ENCODE results near the gene OR13G1.

The OR13G1 gene, protein sequence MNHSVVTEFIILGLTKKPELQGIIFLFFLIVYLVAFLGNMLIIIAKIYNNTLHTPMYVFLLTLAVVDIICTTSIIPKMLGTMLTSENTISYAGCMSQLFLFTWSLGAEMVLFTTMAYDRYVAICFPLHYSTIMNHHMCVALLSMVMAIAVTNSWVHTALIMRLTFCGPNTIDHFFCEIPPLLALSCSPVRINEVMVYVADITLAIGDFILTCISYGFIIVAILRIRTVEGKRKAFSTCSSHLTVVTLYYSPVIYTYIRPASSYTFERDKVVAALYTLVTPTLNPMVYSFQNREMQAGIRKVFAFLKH

DNA sequence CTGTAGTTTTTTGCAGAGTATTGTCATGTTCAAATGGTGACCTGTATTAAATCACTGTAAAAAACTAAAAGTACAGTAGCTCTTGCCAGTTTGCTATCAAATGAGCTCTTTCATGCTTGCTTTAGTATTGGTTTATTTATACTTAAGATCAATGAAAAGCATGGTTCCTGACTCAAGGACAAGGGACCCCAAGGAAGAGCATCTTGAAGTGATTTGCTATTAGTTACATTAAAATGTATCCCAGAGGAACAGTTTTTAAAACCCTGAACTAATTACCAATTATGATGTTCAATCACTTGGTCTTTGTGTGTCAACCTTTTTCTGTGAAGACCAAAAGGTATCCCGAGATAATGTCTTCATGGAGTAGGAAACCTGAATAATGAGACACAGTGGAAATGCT lies at the start of gene OR13G1:
OR13G1 (minus strand) TSS at position 101 of the 400 bp plus-strand sequence. CDS start 6,698 bp downstream, outside the sequence.
- TF ChIP-seq GLIS3 (CRISPR knock-in tag; IDR thresholded peaks at IDR 0.05) (no peak), ZNF565 (CRISPR knock-in tag; conservative IDR thresholded peaks at IDR 0.05; ENCODE audit: low read depth) (no peak), TOX (CRISPR knock-in tag; IDR thresholded peaks at IDR 0.05; ENCODE audit: borderline replicate concordance) (no peak), ARNTL (CRISPR knock-in tag; IDR thresholded peaks at IDR 0.05; ENCODE audit: borderline replicate concordance, low read depth) (no peak), ZFP30 (CRISPR knock-in tag; IDR thresholded peaks at IDR 0.05) (no peak), CSDC2 (CRISPR knock-in tag; IDR thresholded peaks at IDR 0.05) (no peak), ZFP3 (CRISPR knock-in tag; IDR thresholded peaks at IDR 0.05) (no peak), OSR1 (CRISPR knock-in tag; IDR thresholded peaks at IDR 0.05) (no peak), ISL1 (CRISPR knock-in tag; IDR thresholded peaks at IDR 0.05) (no peak), RARB (CRISPR knock-in tag; IDR thresholded peaks at IDR 0.05) (no peak), SNAI2 (CRISPR knock-in tag; IDR thresholded peaks at IDR 0.05) (no peak), ZNF8 (CRISPR knock-in tag; IDR thresholded peaks at IDR 0.05) (no peak)
- TF ChIP-seq, protein P1, sequence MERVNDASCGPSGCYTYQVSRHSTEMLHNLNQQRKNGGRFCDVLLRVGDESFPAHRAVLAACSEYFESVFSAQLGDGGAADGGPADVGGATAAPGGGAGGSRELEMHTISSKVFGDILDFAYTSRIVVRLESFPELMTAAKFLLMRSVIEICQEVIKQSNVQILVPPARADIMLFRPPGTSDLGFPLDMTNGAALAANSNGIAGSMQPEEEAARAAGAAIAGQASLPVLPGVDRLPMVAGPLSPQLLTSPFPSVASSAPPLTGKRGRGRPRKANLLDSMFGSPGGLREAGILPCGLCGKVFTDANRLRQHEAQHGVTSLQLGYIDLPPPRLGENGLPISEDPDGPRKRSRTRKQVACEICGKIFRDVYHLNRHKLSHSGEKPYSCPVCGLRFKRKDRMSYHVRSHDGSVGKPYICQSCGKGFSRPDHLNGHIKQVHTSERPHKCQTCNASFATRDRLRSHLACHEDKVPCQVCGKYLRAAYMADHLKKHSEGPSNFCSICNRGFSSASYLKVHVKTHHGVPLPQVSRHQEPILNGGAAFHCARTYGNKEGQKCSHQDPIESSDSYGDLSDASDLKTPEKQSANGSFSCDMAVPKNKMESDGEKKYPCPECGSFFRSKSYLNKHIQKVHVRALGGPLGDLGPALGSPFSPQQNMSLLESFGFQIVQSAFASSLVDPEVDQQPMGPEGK (CRISPR knock-in tag; IDR thresholded peaks at IDR 0.05; ENCODE audit: borderline replicate concordance), result no peak
- TF ChIP-seq, protein P2, sequence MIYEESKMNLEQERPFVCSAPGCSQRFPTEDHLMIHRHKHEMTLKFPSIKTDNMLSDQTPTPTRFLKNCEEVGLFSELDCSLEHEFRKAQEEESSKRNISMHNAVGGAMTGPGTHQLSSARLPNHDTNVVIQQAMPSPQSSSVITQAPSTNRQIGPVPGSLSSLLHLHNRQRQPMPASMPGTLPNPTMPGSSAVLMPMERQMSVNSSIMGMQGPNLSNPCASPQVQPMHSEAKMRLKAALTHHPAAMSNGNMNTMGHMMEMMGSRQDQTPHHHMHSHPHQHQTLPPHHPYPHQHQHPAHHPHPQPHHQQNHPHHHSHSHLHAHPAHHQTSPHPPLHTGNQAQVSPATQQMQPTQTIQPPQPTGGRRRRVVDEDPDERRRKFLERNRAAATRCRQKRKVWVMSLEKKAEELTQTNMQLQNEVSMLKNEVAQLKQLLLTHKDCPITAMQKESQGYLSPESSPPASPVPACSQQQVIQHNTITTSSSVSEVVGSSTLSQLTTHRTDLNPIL (CRISPR knock-in tag; IDR thresholded peaks at IDR 0.05; ENCODE audit: low read depth), result no peak
- TF ChIP-seq, protein P3, sequence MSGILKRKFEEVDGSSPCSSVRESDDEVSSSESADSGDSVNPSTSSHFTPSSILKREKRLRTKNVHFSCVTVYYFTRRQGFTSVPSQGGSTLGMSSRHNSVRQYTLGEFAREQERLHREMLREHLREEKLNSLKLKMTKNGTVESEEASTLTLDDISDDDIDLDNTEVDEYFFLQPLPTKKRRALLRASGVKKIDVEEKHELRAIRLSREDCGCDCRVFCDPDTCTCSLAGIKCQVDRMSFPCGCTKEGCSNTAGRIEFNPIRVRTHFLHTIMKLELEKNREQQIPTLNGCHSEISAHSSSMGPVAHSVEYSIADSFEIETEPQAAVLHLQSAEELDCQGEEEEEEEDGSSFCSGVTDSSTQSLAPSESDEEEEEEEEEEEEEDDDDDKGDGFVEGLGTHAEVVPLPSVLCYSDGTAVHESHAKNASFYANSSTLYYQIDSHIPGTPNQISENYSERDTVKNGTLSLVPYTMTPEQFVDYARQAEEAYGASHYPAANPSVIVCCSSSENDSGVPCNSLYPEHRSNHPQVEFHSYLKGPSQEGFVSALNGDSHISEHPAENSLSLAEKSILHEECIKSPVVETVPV (CRISPR knock-in tag; IDR thresholded peaks at IDR 0.05), result no peak
- TF ChIP-seq, protein P4, sequence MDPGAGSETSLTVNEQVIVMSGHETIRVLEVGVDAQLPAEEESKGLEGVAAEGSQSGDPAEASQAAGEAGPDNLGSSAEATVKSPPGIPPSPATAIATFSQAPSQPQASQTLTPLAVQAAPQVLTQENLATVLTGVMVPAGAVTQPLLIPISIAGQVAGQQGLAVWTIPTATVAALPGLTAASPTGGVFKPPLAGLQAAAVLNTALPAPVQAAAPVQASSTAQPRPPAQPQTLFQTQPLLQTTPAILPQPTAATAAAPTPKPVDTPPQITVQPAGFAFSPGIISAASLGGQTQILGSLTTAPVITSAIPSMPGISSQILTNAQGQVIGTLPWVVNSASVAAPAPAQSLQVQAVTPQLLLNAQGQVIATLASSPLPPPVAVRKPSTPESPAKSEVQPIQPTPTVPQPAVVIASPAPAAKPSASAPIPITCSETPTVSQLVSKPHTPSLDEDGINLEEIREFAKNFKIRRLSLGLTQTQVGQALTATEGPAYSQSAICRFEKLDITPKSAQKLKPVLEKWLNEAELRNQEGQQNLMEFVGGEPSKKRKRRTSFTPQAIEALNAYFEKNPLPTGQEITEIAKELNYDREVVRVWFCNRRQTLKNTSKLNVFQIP (CRISPR knock-in tag; IDR thresholded peaks at IDR 0.05; ENCODE audit: borderline replicate concordance, low read depth), result no peak
- TF ChIP-seq, protein P5, sequence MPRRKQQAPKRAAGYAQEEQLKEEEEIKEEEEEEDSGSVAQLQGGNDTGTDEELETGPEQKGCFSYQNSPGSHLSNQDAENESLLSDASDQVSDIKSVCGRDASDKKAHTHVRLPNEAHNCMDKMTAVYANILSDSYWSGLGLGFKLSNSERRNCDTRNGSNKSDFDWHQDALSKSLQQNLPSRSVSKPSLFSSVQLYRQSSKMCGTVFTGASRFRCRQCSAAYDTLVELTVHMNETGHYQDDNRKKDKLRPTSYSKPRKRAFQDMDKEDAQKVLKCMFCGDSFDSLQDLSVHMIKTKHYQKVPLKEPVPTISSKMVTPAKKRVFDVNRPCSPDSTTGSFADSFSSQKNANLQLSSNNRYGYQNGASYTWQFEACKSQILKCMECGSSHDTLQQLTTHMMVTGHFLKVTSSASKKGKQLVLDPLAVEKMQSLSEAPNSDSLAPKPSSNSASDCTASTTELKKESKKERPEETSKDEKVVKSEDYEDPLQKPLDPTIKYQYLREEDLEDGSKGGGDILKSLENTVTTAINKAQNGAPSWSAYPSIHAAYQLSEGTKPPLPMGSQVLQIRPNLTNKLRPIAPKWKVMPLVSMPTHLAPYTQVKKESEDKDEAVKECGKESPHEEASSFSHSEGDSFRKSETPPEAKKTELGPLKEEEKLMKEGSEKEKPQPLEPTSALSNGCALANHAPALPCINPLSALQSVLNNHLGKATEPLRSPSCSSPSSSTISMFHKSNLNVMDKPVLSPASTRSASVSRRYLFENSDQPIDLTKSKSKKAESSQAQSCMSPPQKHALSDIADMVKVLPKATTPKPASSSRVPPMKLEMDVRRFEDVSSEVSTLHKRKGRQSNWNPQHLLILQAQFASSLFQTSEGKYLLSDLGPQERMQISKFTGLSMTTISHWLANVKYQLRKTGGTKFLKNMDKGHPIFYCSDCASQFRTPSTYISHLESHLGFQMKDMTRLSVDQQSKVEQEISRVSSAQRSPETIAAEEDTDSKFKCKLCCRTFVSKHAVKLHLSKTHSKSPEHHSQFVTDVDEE (CRISPR knock-in tag; IDR thresholded peaks at IDR 0.05), result no peak
- no peak for ATAC-seq

DNA sequence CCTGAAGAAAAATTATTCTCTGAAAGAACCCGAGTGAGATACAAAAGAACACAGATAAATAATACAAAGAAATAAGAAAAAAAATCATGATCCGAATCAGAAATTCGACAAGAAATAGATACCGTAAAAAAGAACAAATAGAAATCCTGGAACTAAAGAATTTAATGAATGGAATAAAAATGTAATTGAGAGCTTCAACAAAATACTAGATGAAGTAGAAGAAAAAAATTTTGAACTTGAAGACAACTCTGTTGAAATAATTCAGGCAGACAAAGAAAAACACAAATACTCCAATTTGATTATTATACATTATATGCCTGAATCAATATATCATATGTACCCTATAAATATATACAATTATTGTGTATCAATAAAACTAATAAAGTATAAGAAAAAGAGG lies 41.7 kb upstream of the OR13G1 start:
- no peak for ATAC-seq
- no peak for TF ChIP-seq GLIS3 (CRISPR knock-in tag; IDR thresholded peaks at IDR 0.05)
- TF ChIP-seq, protein P1 (CRISPR knock-in tag; IDR thresholded peaks at IDR 0.05; ENCODE audit: borderline replicate concordance), result no peak
- no peak for TF ChIP-seq BACH2 (CRISPR knock-in tag; IDR thresholded peaks at IDR 0.05; ENCODE audit: borderline replicate concordance)
